ENCODE results near the gene DRG2. TPM values are rescaled to one million over a fixed set of nuclear protein-coding genes. Genes with fewer than 3 reads are reported as not detected.

DRG2 gene
- total and polyA plus RNA-seq, 2 donors (not counting 3 experiments of a cell fraction or from before 2014, with no cell fraction given), result 50.2 to 60.4 TPM

Other genes with a start within 250 kb of the DRG2 start
- 37.6 and 41.5 TPM in 2 replicates for gene TOM1L2, start 115.5 kb upstream of the DRG2 start, total RNA-seq
- gene TOM1L2, start 115.5 kb upstream of the DRG2 start, polyA plus RNA-seq, result 31.7 and 36.0 TPM in 2 replicates
- 1.6 and 2.3 TPM in 2 replicates for gene DRC3, start 115.1 kb upstream of the DRG2 start, total RNA-seq
- gene DRC3, start 115.1 kb upstream of the DRG2 start, polyA plus RNA-seq, result 1.9 and 2.9 TPM in 2 replicates
- gene ATPAF2, start 48.8 kb upstream of the DRG2 start, total RNA-seq, result 32.1 and 35.7 TPM in 2 replicates
- gene ATPAF2, start 48.8 kb upstream of the DRG2 start, polyA plus RNA-seq, result 23.2 and 27.3 TPM in 2 replicates
- gene GID4, start 48.5 kb upstream of the DRG2 start, total RNA-seq, result 10.1 and 11.3 TPM in 2 replicates
- 5.9 and 6.4 TPM in 2 replicates for gene GID4, start 48.5 kb upstream of the DRG2 start, polyA plus RNA-seq
- gene MYO15A, start 20.8 kb downstream of the DRG2 start, total RNA-seq, result 0.46 and 0.82 TPM in 2 replicates
- gene MYO15A, start 20.8 kb downstream of the DRG2 start, polyA plus RNA-seq, result 0.46 and 0.91 TPM in 2 replicates
- 70.7 and 71.0 TPM in 2 replicates for gene ALKBH5, start 95.9 kb downstream of the DRG2 start, total RNA-seq
- 54.5 and 55.3 TPM in 2 replicates for gene ALKBH5, start 95.9 kb downstream of the DRG2 start, polyA plus RNA-seq
- gene LLGL1, start 137.7 kb downstream of the DRG2 start, total RNA-seq, result 34.9 and 36.8 TPM in 2 replicates
- gene LLGL1, start 137.7 kb downstream of the DRG2 start, polyA plus RNA-seq, result 47.1 and 55.5 TPM in 2 replicates
- 372 and 397 TPM in 2 replicates for gene FLII, start 170.8 kb downstream of the DRG2 start, total RNA-seq
- gene FLII, start 170.8 kb downstream of the DRG2 start, polyA plus RNA-seq, result 582 and 691 TPM in 2 replicates
- gene MIEF2, start 172.7 kb downstream of the DRG2 start, total RNA-seq, result 8.3 and 8.5 TPM in 2 replicates
- 22.7 and 28.2 TPM in 2 replicates for gene MIEF2, start 172.7 kb downstream of the DRG2 start, polyA plus RNA-seq
- gene TOP3A, start 227.0 kb downstream of the DRG2 start, total RNA-seq, result 46.9 and 53.1 TPM in 2 replicates
- gene TOP3A, start 227.0 kb downstream of the DRG2 start, polyA plus RNA-seq, result 18.6 and 20.4 TPM in 2 replicates
- gene SMCR8, start 227.3 kb downstream of the DRG2 start, total RNA-seq, result 16.1 and 17.6 TPM in 2 replicates
- 8.2 and 9.5 TPM in 2 replicates for gene SMCR8, start 227.3 kb downstream of the DRG2 start, polyA plus RNA-seq